Osteoblast (primary cell): ENCODE measurements around the gene CDCA5. TPM values are rescaled to one million over a fixed set of nuclear protein-coding genes. Genes with fewer than 3 reads are reported as not detected.

Experiments used
- DNase-seq: peaks from one replicate; pipeline ENCODE4 v3.0.0; 2011; ENCODE audit warnings: low spot score, mixed read lengths; ENCODE audit not compliant: insufficient read length; ENCODE audit errors: missing footprints
- H2AFZ ChIP-seq: 2 replicates; pipeline ENCODE4 v1.6.0; 2011; ENCODE audit warnings: mild to moderate bottlenecking, low read length
- H3K27ac ChIP-seq: 2 replicates; pipeline ENCODE4 v1.5.1; 2011; ENCODE audit warnings: mild to moderate bottlenecking, low read depth, low read length, moderate library complexity
- H3K27me3 ChIP-seq: 2 replicates; pipeline ENCODE4 v1.6.0; 2012; ENCODE audit warnings: mild to moderate bottlenecking, control low read depth, inconsistent platforms, low read length, moderate library complexity; ENCODE audit not compliant: insufficient read depth
- H3K36me3 ChIP-seq: 2 replicates; pipeline ENCODE4 v1.5.1; 2011; ENCODE audit warnings: mild to moderate bottlenecking, low read length, control low read depth, moderate library complexity; ENCODE audit not compliant: insufficient read depth
- H3K4me1 ChIP-seq: 2 replicates; pipeline ENCODE4 v1.5.1; 2011; ENCODE audit warnings: mild to moderate bottlenecking, low read length, control low read depth, moderate library complexity; ENCODE audit not compliant: insufficient read depth
- H3K4me2 ChIP-seq: 2 replicates; pipeline ENCODE4 v1.6.0; 2011; ENCODE audit warnings: mild to moderate bottlenecking, low read length; ENCODE audit not compliant: insufficient read depth
- H3K4me3 ChIP-seq: fragments of 200-600 bp; sonication (generic); 3 replicates; pipeline ENCODE4 v1.5.1; 2012; ENCODE audit warnings: mild to moderate bottlenecking, low read length, inconsistent platforms; ENCODE audit not compliant: insufficient read depth
- H3K79me2 ChIP-seq: 2 replicates; pipeline ENCODE4 v1.6.0; 2012; ENCODE audit warnings: mild to moderate bottlenecking, low read length, control low read depth, inconsistent platforms; ENCODE audit not compliant: insufficient read depth
- H3K9me3 ChIP-seq: 2 replicates; pipeline ENCODE4 v1.5.1; 2011; ENCODE audit warnings: low read depth, low read length, control low read depth
- H4K20me1 ChIP-seq: 2 replicates; pipeline ENCODE4 v1.6.0; 2012; ENCODE audit warnings: mild to moderate bottlenecking, low read length, control low read depth; ENCODE audit not compliant: insufficient read depth
- CTCF ChIP-seq: IDR thresholded peaks from 2 replicates; pipeline ENCODE4 v1.5.1; 2011; ENCODE audit warnings: mild to moderate bottlenecking, low read depth, low read length, moderate library complexity; ENCODE audit errors: extremely low read depth
- total RNA-seq: library from RNA; depleted of rRNA; stranded (reverse); fragments of >200 nt; gene quantifications from 2 replicates; pipeline ENCODE4 v1.2.3, GENCODE V29; 2012

CDCA5 gene
- total RNA-seq, 1 donor, result 3.3 TPM

GRCh38 chr11:65131895-65132237, 48.0 kb upstream of the CDCA5 start:
- TF ChIP-seq CTCF, result no peak
- no peaks in the 10 kb centered on the region for H3K27me3 ChIP-seq
- peaks cover 18% of the 10 kb centered on the region for H3K4me1 ChIP-seq
- H3K9me3 ChIP-seq, result no peaks in the 10 kb centered on the region
- H2AFZ ChIP-seq, result no peak overlapping the region
- H3K4me3 ChIP-seq, result no peak overlapping the region
- peaks cover 52% of the 10 kb centered on the region for H3K79me2 ChIP-seq
- H3K27ac ChIP-seq, result no peak overlapping the region
- H3K4me2 ChIP-seq, result no peak overlapping the region
- DNase-seq, result no peak
- peaks cover 55% of the 10 kb centered on the region for H3K36me3 ChIP-seq
- H4K20me1 ChIP-seq, result peaks cover 35% of the 10 kb centered on the region

- no peak overlapping the region for H3K4me3 ChIP-seq
- peaks cover 37% of the 10 kb centered on the region for H4K20me1 ChIP-seq
- DNase-seq, result no peak
- no peak overlapping the region for H3K27ac ChIP-seq
- H3K27me3 ChIP-seq, result no peaks in the 10 kb centered on the region
- H3K4me2 ChIP-seq, result no peak overlapping the region
- peaks cover 60% of the 10 kb centered on the region for H3K36me3 ChIP-seq
- H3K9me3 ChIP-seq, result no peaks in the 10 kb centered on the region
- H3K79me2 ChIP-seq, result peaks cover 52% of the 10 kb centered on the region
- H2AFZ ChIP-seq, result no peak overlapping the region
- TF ChIP-seq CTCF, result no peak
- peaks cover 18% of the 10 kb centered on the region for H3K4me1 ChIP-seq
Measured at GRCh38 chr11:65131417-65131776, 47.6 kb upstream of the CDCA5 start.

GRCh38 chr11:65130631-65131416, 47.0 kb upstream of the CDCA5 start:
- Histone ChIP-seq H3K9me3 (no peaks in the 10 kb centered on the region), H3K4me1 (peaks cover 18% of the 10 kb centered on the region), H4K20me1 (peaks cover 39% of the 10 kb centered on the region), H3K4me2 (no peak overlapping the region), H2AFZ (no peak overlapping the region), H3K4me3 (no peak overlapping the region), H3K27me3 (no peaks in the 10 kb centered on the region), H3K27ac (no peak overlapping the region), H3K36me3 (peaks cover 66% of the 10 kb centered on the region), H3K79me2 (peaks cover 52% of the 10 kb centered on the region)
- TF ChIP-seq CTCF, result no peak
- DNase-seq, result no peak

- peaks cover 75% of the 10 kb centered on the region for H3K36me3 ChIP-seq
- H4K20me1 ChIP-seq, result peaks cover 41% of the 10 kb centered on the region
- H3K9me3 ChIP-seq, result no peaks in the 10 kb centered on the region
- peaks cover 52% of the 10 kb centered on the region for H3K79me2 ChIP-seq
- H3K27me3 ChIP-seq, result no peaks in the 10 kb centered on the region
- H3K4me3 ChIP-seq, result no peak overlapping the region
- peak; percentile 49 for DNase-seq
- no peak overlapping the region for H3K4me2 ChIP-seq
- H3K4me1 ChIP-seq, result peaks cover 13% of the 10 kb centered on the region
- no peak for TF ChIP-seq CTCF
- H2AFZ ChIP-seq, result no peak overlapping the region
- no peak overlapping the region for H3K27ac ChIP-seq
Measured at GRCh38 chr11:65129649-65130441, 46.0 kb upstream of the CDCA5 start.
